ENCODE results near the gene RHBDF1. TPM values are rescaled to one million over a fixed set of nuclear protein-coding genes. Genes with fewer than 3 reads are reported as not detected.

The RHBDF1 gene
- total and polyA plus RNA-seq, 9 of the 15 experiments (the other 6 are each of a cell fraction or from before 2014, with no cell fraction given): 1.0 to 8.2 (median 4.2) TPM

DNA sequence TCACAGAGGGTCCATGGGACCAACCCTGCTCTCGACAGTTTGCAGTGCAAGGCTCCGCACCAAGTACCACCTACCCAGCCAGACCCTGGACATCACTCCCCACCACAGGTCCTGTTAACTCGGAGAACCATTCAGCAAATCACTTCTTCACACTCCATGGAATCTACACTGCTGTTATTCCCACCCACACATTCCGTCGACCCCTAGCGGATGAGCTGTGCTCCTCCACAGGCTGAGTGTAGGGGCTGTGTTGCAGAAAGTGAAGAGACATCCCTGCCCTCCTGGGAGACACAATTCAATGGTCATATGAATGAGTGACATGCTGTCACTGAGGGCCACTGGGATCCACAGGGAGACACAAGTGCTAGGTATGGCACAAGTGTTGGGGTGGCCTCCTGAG is 33.1 kb upstream of the RHBDF1 start (continued):
- TF ChIP-seq POLR2AphosphoS5 (IDR thresholded peaks at IDR 0.05; ENCODE audit: control insufficient read depth, insufficient read depth, low read depth, low read length) (no peak), NFATC3 (IDR thresholded peaks at IDR 0.05) (no peak), TCF3 (CRISPR knock-in tag; IDR thresholded peaks at IDR 0.05) (no peak), ZNF668 (CRISPR knock-in tag; IDR thresholded peaks at IDR 0.05) (no peak)
- TF ChIP-seq, protein P1, sequence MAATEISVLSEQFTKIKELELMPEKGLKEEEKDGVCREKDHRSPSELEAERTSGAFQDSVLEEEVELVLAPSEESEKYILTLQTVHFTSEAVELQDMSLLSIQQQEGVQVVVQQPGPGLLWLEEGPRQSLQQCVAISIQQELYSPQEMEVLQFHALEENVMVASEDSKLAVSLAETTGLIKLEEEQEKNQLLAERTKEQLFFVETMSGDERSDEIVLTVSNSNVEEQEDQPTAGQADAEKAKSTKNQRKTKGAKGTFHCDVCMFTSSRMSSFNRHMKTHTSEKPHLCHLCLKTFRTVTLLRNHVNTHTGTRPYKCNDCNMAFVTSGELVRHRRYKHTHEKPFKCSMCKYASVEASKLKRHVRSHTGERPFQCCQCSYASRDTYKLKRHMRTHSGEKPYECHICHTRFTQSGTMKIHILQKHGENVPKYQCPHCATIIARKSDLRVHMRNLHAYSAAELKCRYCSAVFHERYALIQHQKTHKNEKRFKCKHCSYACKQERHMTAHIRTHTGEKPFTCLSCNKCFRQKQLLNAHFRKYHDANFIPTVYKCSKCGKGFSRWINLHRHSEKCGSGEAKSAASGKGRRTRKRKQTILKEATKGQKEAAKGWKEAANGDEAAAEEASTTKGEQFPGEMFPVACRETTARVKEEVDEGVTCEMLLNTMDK (IDR thresholded peaks at IDR 0.05; ENCODE audit: borderline replicate concordance, insufficient read depth, low read depth, low read length, poor library complexity, severe bottlenecking): peak; percentile 48

DNA sequence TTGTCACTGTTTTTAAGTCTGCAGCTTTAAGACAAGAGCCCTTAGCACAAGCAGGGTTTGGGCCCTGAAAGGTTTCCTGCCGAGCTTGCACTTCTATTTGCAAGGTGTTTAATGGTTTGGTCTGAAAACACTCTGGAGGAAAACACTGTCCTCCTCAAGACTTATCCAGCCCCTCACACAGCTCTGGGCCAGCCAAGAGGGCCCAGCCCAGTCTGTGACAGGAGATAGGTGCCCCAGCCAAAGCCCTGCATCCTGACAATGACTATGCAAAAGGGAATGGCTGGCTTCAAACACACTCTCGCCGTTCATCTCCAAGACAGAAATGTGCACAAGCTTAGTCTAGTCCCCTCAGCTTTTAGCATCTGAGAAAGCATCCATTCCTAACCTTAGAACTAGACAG is 32.5 kb upstream of the RHBDF1 start:
- in situ Hi-C loops (cut with MboI): loop anchor here (5.0 kb wide), 1 partner anchor 77 kb away; the partner anchor contains the start of gene HBQ1
- Histone ChIP-seq H3K36me3 (ENCODE audit: control insufficient read depth, insufficient read depth, low read length) (peaks cover 49% of the 10 kb centered on the region; the same call in 2 of the 3 replicates), H3K4me2 (ENCODE audit: insufficient read depth, low read length) (peak overlapping the region; percentile 69), H3K9me3 (replicated peaks; ENCODE audit: control insufficient read depth, insufficient read depth, low read depth, low read length) (no peaks in the 10 kb centered on the region), H3K27me3 (ENCODE audit: control insufficient read depth in 2 of 2, insufficient read depth in 2 of 2, low read length in 2 of 2) (no peaks in the 10 kb centered on the region), H2AFZ (ENCODE audit: low read depth, low read length) (no peak overlapping the region), H3K4me3 (no peak overlapping the region), H4K20me1 (replicated peaks; ENCODE audit: control insufficient read depth, insufficient read depth, low read length) (no peaks in the 10 kb centered on the region), H3K27ac (ENCODE audit: extremely low read depth, low read depth, low read length) (peak overlapping the region; percentile 71), H3K9me1 (ENCODE audit: control insufficient read depth, insufficient read depth, low read length) (no peaks in the 10 kb centered on the region), H3K79me2 (ENCODE audit: control insufficient read depth, insufficient read depth, low read length) (peaks cover 7% of the 10 kb centered on the region; the same call in 1 of the 3 replicates), H3K9ac (ENCODE audit: insufficient read depth in 1 of 2, low read depth in 2 of 2, low read length in 2 of 2) (peak overlapping the region in 1 of 2 experiments; percentile 55; a peak in 3 of 4 replicates), H3K4me1 (replicated peaks in 1 of 2; ENCODE audit: control insufficient read depth in 2 of 2, insufficient read depth in 2 of 2, low read length in 2 of 2) (peaks cover 29 to 58% of the 10 kb centered on the region in 2 experiments; a peak in 4 of 5 replicates)
- FAIRE-seq: peak; percentile 99
- peak; percentile 92 for ATAC-seq
- no TSS peak for BruUV-seq (replicated peaks)
- 0% methylated on average over 3 of the region's 3 CpGs for WGBS (ENCODE audit: insufficient coverage, low coverage, missing lambda C conversion rate)
- ChIA-PET POLR2A (interaction anchor here (0.6 to 1.4 kb wide), 5 partner anchors 9 to 32 kb away, joined by 3 to 4 read pairs (median 4); no protein-coding TSS in a partner anchor), CTCF (ENCODE audit: low intra/inter-chr PET ratio) (interaction anchor here (0.9 kb wide), 1 partner anchor 76 kb away, joined by 5 read pairs; no protein-coding TSS in a partner anchor)
- intact Hi-C loops (cut with micrococcal nuclease): no loop called here
- DNase-seq (ENCODE audit: extremely low read depth in 1 of 4, low spot score in 3 of 4): peak; percentile 59 to 90 (median 72)
- TF ChIP-seq POLR2AphosphoS5 (IDR thresholded peaks at IDR 0.05; ENCODE audit: control insufficient read depth, insufficient read depth, low read depth, low read length) (peak; percentile 60), ZNF583 (CRISPR knock-in tag; IDR thresholded peaks at IDR 0.05) (no peak), NFIC (IDR thresholded peaks at IDR 0.05) (peak; percentile 63), KLF1 (tag; IDR thresholded peaks at IDR 0.05) (0 out of 2 replicates have a peak, but pooled peaks have one; percentile 11), SMARCA4 (IDR thresholded peaks at IDR 0.05) (peak; percentile 64), EP300 (IDR thresholded peaks at IDR 0.05; ENCODE audit: low read length) (peak; percentile 80), U2AF1 (optimal IDR thresholded peaks at IDR 0.05; ENCODE audit: low read depth, low read length) (no peak), HDAC1 (IDR thresholded peaks at IDR 0.05) (peak in 1 of 2 experiments; percentile 35; a peak in 1 of 4 replicates), STAT5A (IDR thresholded peaks at IDR 0.05; ENCODE audit: borderline replicate concordance, low read length) (peak; percentile 38; the same call in 1 of the 2 replicates), ARID1B (IDR thresholded peaks at IDR 0.05) (peak; percentile 87)
- TF ChIP-seq, protein P2, sequence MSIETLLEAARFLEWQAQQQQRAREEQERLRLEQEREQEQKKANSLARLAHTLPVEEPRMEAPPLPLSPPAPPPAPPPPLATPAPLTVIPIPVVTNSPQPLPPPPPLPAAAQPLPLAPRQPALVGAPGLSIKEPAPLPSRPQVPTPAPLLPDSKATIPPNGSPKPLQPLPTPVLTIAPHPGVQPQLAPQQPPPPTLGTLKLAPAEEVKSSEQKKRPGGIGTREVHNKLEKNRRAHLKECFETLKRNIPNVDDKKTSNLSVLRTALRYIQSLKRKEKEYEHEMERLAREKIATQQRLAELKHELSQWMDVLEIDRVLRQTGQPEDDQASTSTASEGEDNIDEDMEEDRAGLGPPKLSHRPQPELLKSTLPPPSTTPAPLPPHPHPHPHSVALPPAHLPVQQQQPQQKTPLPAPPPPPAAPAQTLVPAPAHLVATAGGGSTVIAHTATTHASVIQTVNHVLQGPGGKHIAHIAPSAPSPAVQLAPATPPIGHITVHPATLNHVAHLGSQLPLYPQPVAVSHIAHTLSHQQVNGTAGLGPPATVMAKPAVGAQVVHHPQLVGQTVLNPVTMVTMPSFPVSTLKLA (conservative IDR thresholded peaks at IDR 0.05): 0 out of 4 replicates have a peak, but pooled peaks of 1 of the 2 experiments have one; percentile 33
- TF ChIP-seq, protein P3, sequence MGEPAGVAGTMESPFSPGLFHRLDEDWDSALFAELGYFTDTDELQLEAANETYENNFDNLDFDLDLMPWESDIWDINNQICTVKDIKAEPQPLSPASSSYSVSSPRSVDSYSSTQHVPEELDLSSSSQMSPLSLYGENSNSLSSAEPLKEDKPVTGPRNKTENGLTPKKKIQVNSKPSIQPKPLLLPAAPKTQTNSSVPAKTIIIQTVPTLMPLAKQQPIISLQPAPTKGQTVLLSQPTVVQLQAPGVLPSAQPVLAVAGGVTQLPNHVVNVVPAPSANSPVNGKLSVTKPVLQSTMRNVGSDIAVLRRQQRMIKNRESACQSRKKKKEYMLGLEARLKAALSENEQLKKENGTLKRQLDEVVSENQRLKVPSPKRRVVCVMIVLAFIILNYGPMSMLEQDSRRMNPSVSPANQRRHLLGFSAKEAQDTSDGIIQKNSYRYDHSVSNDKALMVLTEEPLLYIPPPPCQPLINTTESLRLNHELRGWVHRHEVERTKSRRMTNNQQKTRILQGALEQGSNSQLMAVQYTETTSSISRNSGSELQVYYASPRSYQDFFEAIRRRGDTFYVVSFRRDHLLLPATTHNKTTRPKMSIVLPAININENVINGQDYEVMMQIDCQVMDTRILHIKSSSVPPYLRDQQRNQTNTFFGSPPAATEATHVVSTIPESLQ (CRISPR knock-in tag; IDR thresholded peaks at IDR 0.05): no peak
